A549 (cell line): ENCODE data around the gene SRC. TPM values are rescaled to one million over a fixed set of nuclear protein-coding genes. Genes with fewer than 3 reads are reported as not detected.

Experiments
- ATAC-seq, 2 experiments: fragments of 200-7000 bp in 1 of 2; fragments of >200 bp in 1 of 2; cut with Nextera tagmentation in 1 of 2; cut with Tn5 transposase in 1 of 2; 3 replicates each; pipeline versions ENCODE4 v1.8.0 to v1.9.1; 2018 to 2020; ENCODE audit warnings: mild to moderate bottlenecking in 1 of 2, moderate library complexity in 1 of 2
- CTCF ChIA-PET: fragments of 300-600 bp; sonication (Branson Sonifier 250); formaldehyde crosslinking; extraction: SDS; loops from one replicate; lab custom pipeline; 2021; ENCODE audit warnings: antibody characterized with exemption, inconsistent platforms; lab: Yijun Ruan, JAX
- POLR2A ChIA-PET: fragments of 350-600 bp; formaldehyde crosslinking; extraction: SDS; loops from one replicate; lab custom pipeline; 2021; ENCODE audit warnings: antibody characterized with exemption, inconsistent platforms; lab: Yijun Ruan, JAX
- DNase-seq, 2 experiments: peaks; one replicate each; pipeline versions ENCODE4 v3.0.0 to v3.0.0-alpha.2; 2011 to 2016; ENCODE audit warnings: low read depth in 1 of 2, low spot score in 1 of 2
- FAIRE-seq: peaks from 2 replicates; lab custom pipeline; 2011; peaks lifted over from hg19 to GRCh38; lab: Jason Lieb, UNC
- H3K27ac ChIP-seq, 2 experiments: fragments of >200 bp; sonication (Bioruptor Twin); formaldehyde crosslinking; 3 replicates each; pipeline ENCODE4 v1.5.1; 2016 to 2017
- H3K4me1 ChIP-seq: fragments of >200 bp; sonication (Bioruptor Twin); formaldehyde crosslinking; 3 replicates; pipeline ENCODE4 v1.6.1; 2016
- H3K4me2 ChIP-seq: fragments of >200 bp; sonication (Bioruptor Twin); formaldehyde crosslinking; 3 replicates; pipeline ENCODE4 v1.6.1; 2016
- H3K4me3 ChIP-seq: fragments of >200 bp; sonication (Bioruptor Twin); formaldehyde crosslinking; 3 replicates; pipeline ENCODE4 v1.5.1; 2016
- H3K9me3 ChIP-seq: fragments of >200 bp; sonication (Bioruptor Twin); formaldehyde crosslinking; 3 replicates; pipeline ENCODE4 v1.6.1; 2016
- CBX8 ChIP-seq: fragments of 200-600 bp; sonication (generic); IDR thresholded peaks from 2 replicates; pipeline ENCODE4 v1.6.1; 2016
- E2F6 ChIP-seq: IDR thresholded peaks from 2 replicates; pipeline ENCODE4 v1.6.1; 2012; ENCODE audit warnings: low read depth, borderline replicate concordance
- EHF ChIP-seq: fragments of 250-450 bp; sonication (Bioruptor Pico); IDR thresholded peaks from 2 replicates; pipeline ENCODE4 v1.5.0; 2020; ENCODE audit warnings: mild to moderate bottlenecking
- ESRRA ChIP-seq: fragments of 150-350 bp; IDR thresholded peaks from 2 replicates; pipeline ENCODE4 v1.6.1; 2014; ENCODE audit warnings: mild to moderate bottlenecking, low read length, borderline replicate concordance
- FOSL2 ChIP-seq, 2 experiments: fragments of 450-650 bp in 1 of 2; fragments of >200 bp in 1 of 2; sonication (Bioruptor Twin) in 1 of 2; formaldehyde crosslinking; IDR thresholded peaks; 2 replicates each; pipeline versions ENCODE4 v1.5.0 to v1.6.1; 2016 to 2020; ENCODE audit warnings: mild to moderate bottlenecking in 1 of 2, moderate library complexity in 1 of 2
- HDAC2 ChIP-seq: fragments of 200-600 bp; sonication (generic); IDR thresholded peaks from 2 replicates; pipeline ENCODE4 v1.6.1; 2016
- HEYL ChIP-seq: fragments of 250-450 bp; sonication (Bioruptor Pico); IDR thresholded peaks from 2 replicates; pipeline ENCODE4 v1.8.0; 2021; ENCODE audit warnings: mild to moderate bottlenecking, moderate library complexity
- HMGXB4 ChIP-seq: fragments of 250-450 bp; sonication (Bioruptor Pico); IDR thresholded peaks from 2 replicates; pipeline ENCODE4 v1.5.0; 2021; ENCODE audit warnings: mild to moderate bottlenecking, moderate library complexity, borderline replicate concordance
- HOXB13 ChIP-seq: fragments of 250-450 bp; sonication (Bioruptor Pico); IDR thresholded peaks from 2 replicates; pipeline ENCODE4 v1.5.0; 2020; ENCODE audit warnings: low read depth, mild to moderate bottlenecking, moderate library complexity
- JUN ChIP-seq, 2 experiments: fragments of >200 bp; sonication (Bioruptor Twin); formaldehyde crosslinking; IDR thresholded peaks; 2 replicates in 1 of 2; 3 replicates in 1 of 2; pipeline ENCODE4 v1.6.1; 2016 to 2017
- MAX ChIP-seq: IDR thresholded peaks from 2 replicates; pipeline ENCODE4 v1.6.1; 2012
- POLR2A ChIP-seq: IDR thresholded peaks from 2 replicates; pipeline ENCODE4 v1.6.1; 2012; ENCODE audit warnings: mild to moderate bottlenecking, low read length
- RAD21 ChIP-seq, 2 experiments: fragments of >200 bp in 1 of 2; sonication (Bioruptor Twin) in 1 of 2; formaldehyde crosslinking in 1 of 2; IDR thresholded peaks in 1 of 2; conservative IDR thresholded peaks in 1 of 2; 2 replicates in 1 of 2; 3 replicates in 1 of 2; pipeline ENCODE4 v1.6.1; 2012 to 2018; ENCODE audit warnings: inconsistent platforms in 1 of 2
- RARB ChIP-seq: fragments of 250-450 bp; sonication (Bioruptor Pico); IDR thresholded peaks from 2 replicates; pipeline ENCODE4 v1.8.0; 2021; ENCODE audit warnings: mild to moderate bottlenecking, moderate library complexity
- SREBF2 ChIP-seq: fragments of 450-650 bp; IDR thresholded peaks from 2 replicates; pipeline ENCODE4 v1.6.1; 2014; ENCODE audit warnings: mild to moderate bottlenecking, moderate library complexity
- ZNF302 ChIP-seq: fragments of 250-450 bp; sonication (Bioruptor Pico); IDR thresholded peaks from 2 replicates; pipeline ENCODE4 v1.9.0; 2021; ENCODE audit warnings: inconsistent platforms, mild to moderate bottlenecking, moderate library complexity
- WGBS: methylation state at CpG from one replicate; pipeline ENCODE4 v1.1.6; 2017; ENCODE audit errors: missing lambda C conversion rate; 5-methylcytosine and 5-hydroxymethylcytosine counted together
- polyA plus RNA-seq, 4 experiments: library from polyadenylated mRNA; depleted of rRNA in 3 of 4; stranded (reverse); fragments of >200 nt; fragmentation: RNase III in 1 of 4; extraction: RNeasy Plus Mini Kit Qiagen cat#74134 plus additional on column Dnase treatment in 1 of 4; gene quantifications; 2 replicates in 3 of 4; 3 replicates in 1 of 4; pipeline ENCODE4 v1.2.3, GENCODE V29; 2011 to 2017
- TF ChIP-seq, protein P1 (sequence below): fragments of 200-600 bp; sonication (generic); IDR thresholded peaks from 2 replicates; pipeline ENCODE4 v1.6.1; 2016; ENCODE audit warnings: antibody characterized with exemption, mild to moderate bottlenecking, moderate library complexity
- TF ChIP-seq, protein P2 (sequence below): fragments of 450-650 bp; IDR thresholded peaks from 2 replicates; pipeline ENCODE4 v1.6.1; 2014; ENCODE audit warnings: antibody characterized with exemption

The SRC gene
- polyA plus RNA-seq, 2 of the 4 experiments (the other 2 are of a cell fraction), result 139 to 154 TPM

- no peak overlapping the region; the same call in 2 of the 3 replicates for H3K4me2 ChIP-seq
- no peak for FAIRE-seq
Measured at GRCh38 chr20:37407573-37408002, 61.6 kb downstream of the SRC start.

GRCh38 chr20:37408302-37409193 is 62.6 kb downstream of the SRC start:
- CTCF ChIA-PET, result no interaction called here
- H3K27ac ChIP-seq, result no peak overlapping the region
- DNase-seq, result no peak
- no peak for TF ChIP-seq ZNF302 (CRISPR knock-in tag)
- no peak for TF ChIP-seq CBX8
- no peak for TF ChIP-seq FOSL2 (IDR thresholded peaks at IDR 0.05)
- TF ChIP-seq FOSL2 (CRISPR knock-in tag; IDR thresholded peaks at IDR 0.05), result no peak
- no peak for TF ChIP-seq POLR2A
- TF ChIP-seq ESRRA, result no peak
- no peak for TF ChIP-seq MAX
- TF ChIP-seq HEYL (CRISPR knock-in tag), result no peak
- no peak for TF ChIP-seq E2F6
- no peak for TF ChIP-seq EHF (CRISPR knock-in tag)
- TF ChIP-seq HMGXB4 (CRISPR knock-in tag), result no peak
- TF ChIP-seq RAD21 (conservative IDR thresholded peaks at IDR 0.05 in 1 of 2, IDR thresholded peaks at IDR 0.05 in 1 of 2), result no peak
- TF ChIP-seq JUN (IDR thresholded peaks at IDR 0.05), result no peak
- TF ChIP-seq HDAC2, result no peak
- TF ChIP-seq RARB (CRISPR knock-in tag), result no peak
- TF ChIP-seq, protein P1, sequence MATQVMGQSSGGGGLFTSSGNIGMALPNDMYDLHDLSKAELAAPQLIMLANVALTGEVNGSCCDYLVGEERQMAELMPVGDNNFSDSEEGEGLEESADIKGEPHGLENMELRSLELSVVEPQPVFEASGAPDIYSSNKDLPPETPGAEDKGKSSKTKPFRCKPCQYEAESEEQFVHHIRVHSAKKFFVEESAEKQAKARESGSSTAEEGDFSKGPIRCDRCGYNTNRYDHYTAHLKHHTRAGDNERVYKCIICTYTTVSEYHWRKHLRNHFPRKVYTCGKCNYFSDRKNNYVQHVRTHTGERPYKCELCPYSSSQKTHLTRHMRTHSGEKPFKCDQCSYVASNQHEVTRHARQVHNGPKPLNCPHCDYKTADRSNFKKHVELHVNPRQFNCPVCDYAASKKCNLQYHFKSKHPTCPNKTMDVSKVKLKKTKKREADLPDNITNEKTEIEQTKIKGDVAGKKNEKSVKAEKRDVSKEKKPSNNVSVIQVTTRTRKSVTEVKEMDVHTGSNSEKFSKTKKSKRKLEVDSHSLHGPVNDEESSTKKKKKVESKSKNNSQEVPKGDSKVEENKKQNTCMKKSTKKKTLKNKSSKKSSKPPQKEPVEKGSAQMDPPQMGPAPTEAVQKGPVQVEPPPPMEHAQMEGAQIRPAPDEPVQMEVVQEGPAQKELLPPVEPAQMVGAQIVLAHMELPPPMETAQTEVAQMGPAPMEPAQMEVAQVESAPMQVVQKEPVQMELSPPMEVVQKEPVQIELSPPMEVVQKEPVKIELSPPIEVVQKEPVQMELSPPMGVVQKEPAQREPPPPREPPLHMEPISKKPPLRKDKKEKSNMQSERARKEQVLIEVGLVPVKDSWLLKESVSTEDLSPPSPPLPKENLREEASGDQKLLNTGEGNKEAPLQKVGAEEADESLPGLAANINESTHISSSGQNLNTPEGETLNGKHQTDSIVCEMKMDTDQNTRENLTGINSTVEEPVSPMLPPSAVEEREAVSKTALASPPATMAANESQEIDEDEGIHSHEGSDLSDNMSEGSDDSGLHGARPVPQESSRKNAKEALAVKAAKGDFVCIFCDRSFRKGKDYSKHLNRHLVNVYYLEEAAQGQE, result no peak
- TF ChIP-seq, protein P2, sequence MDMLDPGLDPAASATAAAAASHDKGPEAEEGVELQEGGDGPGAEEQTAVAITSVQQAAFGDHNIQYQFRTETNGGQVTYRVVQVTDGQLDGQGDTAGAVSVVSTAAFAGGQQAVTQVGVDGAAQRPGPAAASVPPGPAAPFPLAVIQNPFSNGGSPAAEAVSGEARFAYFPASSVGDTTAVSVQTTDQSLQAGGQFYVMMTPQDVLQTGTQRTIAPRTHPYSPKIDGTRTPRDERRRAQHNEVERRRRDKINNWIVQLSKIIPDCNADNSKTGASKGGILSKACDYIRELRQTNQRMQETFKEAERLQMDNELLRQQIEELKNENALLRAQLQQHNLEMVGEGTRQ, result no peak
- 72% methylated on average over 23 of the region's 23 CpGs for WGBS
- no peaks in the 10 kb centered on the region for H3K9me3 ChIP-seq
- H3K4me2 ChIP-seq, result no peak overlapping the region
- POLR2A ChIA-PET, result no interaction called here
- H3K4me1 ChIP-seq, result peaks cover 20% of the 10 kb centered on the region
- ATAC-seq, result no peak
- no peak overlapping the region for H3K4me3 ChIP-seq
- no peak for FAIRE-seq

More at GRCh38 chr20:37407573-37408002, 61.6 kb downstream of the SRC start:
- 91% methylated on average over 13 of the region's 14 CpGs for WGBS
- H3K4me1 ChIP-seq, result peaks cover 20% of the 10 kb centered on the region
- POLR2A ChIA-PET, result no interaction called here
- H3K27ac ChIP-seq, result peak overlapping the region in 1 of 2 experiments; percentile 86; a peak in 1 of 6 replicates
- DNase-seq, result no peak
- TF ChIP-seq HOXB13 (no peak), SREBF2 (no peak), FOSL2 (IDR thresholded peaks at IDR 0.05) (no peak), FOSL2 (CRISPR knock-in tag; IDR thresholded peaks at IDR 0.05) (no peak)
- TF ChIP-seq, protein P2, result no peak
- TF ChIP-seq, all 56 proteins: peak for 0
- no peaks in the 10 kb centered on the region for H3K9me3 ChIP-seq
- CTCF ChIA-PET, result no interaction called here
- no peak; a peak in 1 of 6 replicates for ATAC-seq
- H3K4me3 ChIP-seq, result no peak overlapping the region
